ENCODE data around the gene NR3C1. TPM values are rescaled to one million over a fixed set of nuclear protein-coding genes. Genes with fewer than 3 reads are reported as not detected.

NR3C1 gene
- total RNA-seq, 1 donor from 2014 or later = 63.9 TPM

- intact Hi-C loops (cut with micrococcal nuclease) = loop anchor here (5.0 to 10.0 kb wide), 5 partner anchors 108 to 1433 kb away; partner anchors contain the start of genes GNPDA1, NDFIP1 and RNF14
Observed at GRCh38 chr5:143399616-143400540, 3.6 kb downstream of the NR3C1 start.

DNA sequence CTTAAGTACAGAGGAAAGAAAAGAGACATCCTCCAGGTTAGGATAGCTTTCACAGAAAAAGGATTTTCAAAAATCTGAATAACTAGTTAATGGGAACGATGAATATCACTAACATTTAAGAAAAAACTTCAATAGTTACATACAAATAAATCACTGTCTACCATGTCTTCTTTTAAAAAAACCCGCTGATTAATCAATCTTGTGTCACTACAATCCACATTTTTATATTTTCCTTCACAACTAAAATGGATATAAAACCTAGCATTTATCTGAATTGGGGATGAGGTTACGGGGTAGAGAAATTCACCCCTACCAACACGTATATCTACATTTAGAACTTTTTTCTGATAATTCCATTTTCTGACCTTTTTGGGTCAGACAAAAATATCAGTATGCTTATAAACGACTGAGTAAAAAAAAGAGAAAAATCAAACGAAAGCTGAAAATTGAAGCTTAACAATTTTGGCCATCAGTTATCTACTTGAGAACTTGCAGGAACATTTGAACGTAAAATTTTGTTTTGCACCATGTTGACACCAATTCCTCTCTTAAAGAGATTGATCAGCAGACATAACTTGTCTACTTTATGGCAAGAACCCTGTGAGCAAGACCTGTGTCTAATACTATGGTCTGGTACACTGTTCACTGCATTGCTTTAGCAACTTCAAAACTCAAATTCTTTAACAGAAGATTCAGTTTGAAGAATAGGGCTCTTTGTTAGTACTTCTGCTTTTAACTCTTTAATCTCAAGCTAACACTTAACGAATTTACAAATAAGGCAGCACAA, 4.8 kb downstream of the NR3C1 start:
- intact Hi-C loops (cut with micrococcal nuclease) = no loop called here

DNA sequence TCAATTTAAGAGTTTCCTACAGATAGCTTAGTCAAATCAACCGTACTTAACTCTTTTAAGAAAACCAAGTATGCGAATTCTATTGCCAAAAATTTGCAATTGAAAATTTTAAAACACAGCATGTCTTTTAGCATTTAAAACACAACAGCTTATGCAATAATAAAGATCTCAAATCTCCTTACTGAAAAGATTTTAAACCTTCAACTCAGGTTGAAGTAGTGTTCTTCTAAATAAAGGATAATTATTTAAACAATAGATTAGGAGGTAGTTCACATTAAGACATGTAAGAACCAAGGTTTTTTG, 5.5 kb downstream of the NR3C1 start:
- intact Hi-C loops (cut with micrococcal nuclease) = no loop called here

GRCh38 chr5:143397302-143398052, 6.0 kb downstream of the NR3C1 start:
- intact Hi-C loops (cut with micrococcal nuclease) = no loop called here

- intact Hi-C loops (cut with micrococcal nuclease) = no loop called here
Observed at GRCh38 chr5:143396353-143396940, 7.0 kb downstream of the NR3C1 start.

- intact Hi-C loops (cut with micrococcal nuclease) = loop anchor here (1.0 kb wide), 1 partner anchor 8 kb away; no protein-coding TSS in a partner anchor
Observed at GRCh38 chr5:143395638-143396352, 7.7 kb downstream of the NR3C1 start.

GRCh38 chr5:143393524-143393923, 10.0 kb downstream of the NR3C1 start:
- intact Hi-C loops (cut with micrococcal nuclease) = no loop called here

GRCh38 chr5:143390941-143391340, 12.5 kb downstream of the NR3C1 start:
- intact Hi-C loops (cut with micrococcal nuclease) = no loop called here

- intact Hi-C loops (cut with micrococcal nuclease) = no loop called here
Observed at GRCh38 chr5:143390258-143390657, 13.2 kb downstream of the NR3C1 start.

GRCh38 chr5:143386725-143387124, 16.8 kb downstream of the NR3C1 start:
- intact Hi-C loops (cut with micrococcal nuclease) = loop anchor here (1.0 kb wide), 1 partner anchor 9 kb away; no protein-coding TSS in a partner anchor

- intact Hi-C loops (cut with micrococcal nuclease) = no loop called here
Observed at GRCh38 chr5:143384865-143385657, 18.4 kb downstream of the NR3C1 start.

DNA sequence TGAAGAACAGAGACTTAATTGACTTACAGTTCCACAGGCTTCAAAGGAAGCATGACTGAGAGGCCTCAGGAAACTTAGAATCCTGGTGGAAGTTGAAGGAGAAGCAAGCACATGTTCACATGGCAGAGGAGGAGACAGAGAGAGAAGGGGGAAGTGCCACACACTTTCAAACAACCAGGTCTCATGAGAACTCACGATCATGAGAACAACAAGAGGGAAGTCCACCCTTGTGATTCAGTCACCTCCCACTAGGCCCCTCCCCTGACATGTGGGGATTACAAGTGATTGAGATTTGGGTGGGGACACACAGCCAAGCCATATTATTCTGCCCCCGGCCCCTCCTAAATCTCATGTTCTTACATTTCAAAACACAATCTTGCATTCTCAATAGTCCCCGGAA, 19.5 kb downstream of the NR3C1 start:
- intact Hi-C loops (cut with micrococcal nuclease) = no loop called here

DNA sequence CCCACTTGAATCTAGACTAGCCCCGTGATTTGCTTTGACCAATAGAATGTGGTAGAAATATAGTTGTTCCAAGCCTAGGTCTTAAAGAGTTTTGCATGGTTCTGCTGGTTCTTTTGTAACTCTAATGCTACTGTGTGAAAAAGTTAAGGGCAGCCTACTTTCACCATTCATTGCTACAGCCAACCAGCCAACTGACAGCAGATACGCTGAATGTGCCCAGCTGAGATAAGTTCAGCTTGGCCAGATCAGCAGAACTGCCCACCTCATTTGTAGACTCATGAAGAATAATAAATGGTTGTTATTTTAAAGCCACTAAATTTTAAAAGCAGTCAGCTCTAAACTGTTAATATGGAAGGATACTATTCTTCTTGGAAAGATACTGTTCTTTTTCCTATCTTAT, 23.9 kb downstream of the NR3C1 start:
- intact Hi-C loops (cut with micrococcal nuclease) = no loop called here

DNA sequence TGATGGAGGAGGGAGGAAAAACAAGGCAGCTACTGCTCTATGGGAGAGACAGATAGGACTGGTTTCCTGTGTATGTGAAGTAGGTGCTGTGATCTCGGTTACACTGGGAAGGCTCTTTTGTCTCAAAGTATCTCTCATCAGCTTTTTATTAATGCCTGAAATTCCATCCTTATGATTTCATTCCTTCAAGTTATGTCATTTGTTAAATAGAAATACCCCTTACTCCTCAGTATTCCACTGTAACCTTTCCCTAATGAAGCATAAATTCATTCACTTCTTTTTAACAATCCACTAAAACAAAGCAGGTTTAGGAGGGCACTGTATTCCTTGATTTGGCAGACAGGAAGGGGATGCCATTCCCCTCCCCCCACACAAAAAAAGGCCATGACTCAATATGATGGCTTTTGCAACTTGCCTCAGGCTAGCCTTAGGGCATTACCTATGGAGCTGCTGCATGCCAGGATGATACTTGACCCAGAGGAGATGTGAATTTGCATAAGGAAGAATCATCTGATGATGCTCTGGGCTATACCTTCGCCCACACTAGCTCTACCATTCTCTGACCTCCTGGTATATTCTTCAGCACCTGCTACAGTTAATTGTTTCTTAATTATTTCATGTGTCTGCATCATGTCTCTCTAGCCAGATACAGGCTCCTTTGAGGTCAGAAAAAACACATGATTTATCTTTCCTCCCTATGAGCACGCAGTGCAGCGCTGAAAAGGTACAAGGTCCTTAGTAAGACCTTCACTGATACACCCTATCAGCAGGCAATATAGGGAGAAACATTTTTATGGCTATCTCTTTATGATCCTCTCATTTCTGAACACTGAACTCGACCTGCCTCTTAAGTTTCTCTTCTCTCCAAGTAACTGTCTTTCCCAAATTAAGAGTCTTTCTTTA, 26.3 kb downstream of the NR3C1 start:
- intact Hi-C loops (cut with micrococcal nuclease) = loop anchor here (2.0 kb wide), 1 partner anchor 14 kb away; no protein-coding TSS in a partner anchor

GRCh38 chr5:143376195-143376779, 27.2 kb downstream of the NR3C1 start:
- intact Hi-C loops (cut with micrococcal nuclease) = loop anchor here (2.0 kb wide), 1 partner anchor 13 kb away; no protein-coding TSS in a partner anchor

DNA sequence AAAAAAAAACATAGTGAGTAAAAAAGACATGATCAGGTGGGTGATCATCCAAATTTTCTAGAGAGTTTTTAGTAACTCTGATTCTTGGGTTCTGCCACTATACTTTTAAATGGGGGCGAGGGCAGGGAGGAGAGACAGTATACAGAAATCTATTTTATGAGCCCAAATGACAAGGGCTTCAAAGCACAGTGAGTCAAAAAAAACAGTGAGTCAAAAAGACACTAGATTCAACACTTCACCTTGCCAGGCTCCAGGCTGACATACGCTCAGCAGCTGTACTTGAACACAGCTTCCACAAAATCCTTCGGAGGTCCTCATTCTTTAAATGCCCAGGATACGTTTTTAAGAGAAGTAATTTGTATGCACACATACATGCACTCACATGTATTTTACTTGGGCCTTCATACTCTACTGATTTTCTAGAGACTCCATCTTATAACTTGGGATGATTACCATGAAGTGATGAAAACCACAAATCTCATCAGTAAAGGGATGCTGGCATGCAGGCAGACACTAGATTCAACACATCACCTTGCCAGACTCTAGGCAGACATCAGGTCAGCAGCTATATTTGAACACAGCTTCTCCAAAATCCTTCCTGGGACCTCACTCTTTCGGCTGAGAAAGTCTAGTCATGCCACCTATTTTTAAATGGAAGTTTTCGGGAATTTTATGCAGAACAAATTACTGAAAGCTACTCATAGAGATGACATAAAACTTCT, 28.8 kb downstream of the NR3C1 start:
- intact Hi-C loops (cut with micrococcal nuclease) = no loop called here

- intact Hi-C loops (cut with micrococcal nuclease) = no loop called here
Observed at GRCh38 chr5:143373076-143373475, 30.4 kb downstream of the NR3C1 start.
